Sigmoid colon (tissue), 4 donors: ENCODE measurements around the gene TRAPPC5.

Experiments
- CTCF ChIP-seq, 4 experiments: fragments of 450-650 bp in 3 of 4; fragments of 200-600 bp in 1 of 4; IDR thresholded peaks; one replicate each; pipeline ENCODE4 v1.5.1; 2016 to 2019; ENCODE audit warnings: antibody characterized with exemption in 4 of 4, mild to moderate bottlenecking in 3 of 4, moderate library complexity in 2 of 4
- EP300 ChIP-seq, 4 donors: sonication (generic); formaldehyde crosslinking; IDR thresholded peaks; one replicate each; pipeline ENCODE4 v1.6.1; 2017; ENCODE audit warnings: antibody characterized with exemption in 4 of 4
- POLR2A ChIP-seq, 2 donors: fragments of 450-650 bp; IDR thresholded peaks; one replicate each; pipeline ENCODE4 v1.6.1; 2016; ENCODE audit warnings: antibody characterized with exemption in 2 of 2, mild to moderate bottlenecking in 2 of 2, moderate library complexity in 2 of 2

- TF ChIP-seq POLR2A (IDR thresholded peaks at IDR 0.05), result no peak
- TF ChIP-seq CTCF (IDR thresholded peaks at IDR 0.05), result no peak
- TF ChIP-seq EP300 (IDR thresholded peaks at IDR 0.05), result no peak
Observed at GRCh38 chr19:7698583-7698982, 17.9 kb downstream of the TRAPPC5 start.
